GM23248 (cell line): ENCODE data around the gene ARNT2. TPM values are rescaled to one million over a fixed set of nuclear protein-coding genes. Genes with fewer than 3 reads are reported as not detected.

Source experiments
- DNase-seq: peaks from one replicate; pipeline ENCODE4 v3.0.0-alpha.2; 2015
- H2AFZ ChIP-seq: fragments of 200-600 bp; sonication (generic); 2 replicates; pipeline ENCODE4 v1.6.1; 2016; ENCODE audit warnings: antibody characterized with exemption
- H3F3A ChIP-seq: fragments of 200-600 bp; sonication (generic); 2 replicates; pipeline ENCODE4 v1.6.1; 2016; ENCODE audit warnings: mild to moderate bottlenecking, antibody characterized with exemption, mixed run types; ENCODE audit not compliant: insufficient read depth
- H3K27ac ChIP-seq: fragments of 200-600 bp; sonication (generic); 2 replicates; pipeline ENCODE4 v1.5.1; 2016; ENCODE audit warnings: mild to moderate bottlenecking
- H3K27me3 ChIP-seq: fragments of 200-600 bp; sonication (generic); replicated peaks from 2 replicates; pipeline ENCODE4 v1.6.1; 2016; ENCODE audit warnings: mild to moderate bottlenecking; ENCODE audit not compliant: insufficient read depth
- H3K36me3 ChIP-seq: fragments of 200-600 bp; sonication (generic); 2 replicates; pipeline ENCODE4 v1.6.1; 2016; ENCODE audit warnings: low read depth, mild to moderate bottlenecking
- H3K4me1 ChIP-seq: fragments of 200-600 bp; sonication (generic); 2 replicates; pipeline ENCODE4 v1.6.1; 2016; ENCODE audit warnings: mild to moderate bottlenecking; ENCODE audit not compliant: insufficient read depth
- H3K4me2 ChIP-seq: fragments of 200-600 bp; sonication (generic); one replicate; pipeline ENCODE4 v1.6.1; 2016; ENCODE audit warnings: mild to moderate bottlenecking; ENCODE audit not compliant: unreplicated experiment
- H3K4me3 ChIP-seq: fragments of 200-600 bp; sonication (generic); 2 replicates; pipeline ENCODE4 v1.5.1; 2016; ENCODE audit warnings: mild to moderate bottlenecking
- H3K79me2 ChIP-seq: fragments of 200-600 bp; sonication (generic); 2 replicates; pipeline ENCODE4 v1.6.1; 2016; ENCODE audit warnings: mild to moderate bottlenecking; ENCODE audit not compliant: insufficient read depth
- H3K9ac ChIP-seq: fragments of 200-600 bp; sonication (generic); 2 replicates; pipeline ENCODE4 v1.6.1; 2016; ENCODE audit warnings: mild to moderate bottlenecking
- H3K9me2 ChIP-seq: fragments of 200-600 bp; sonication (generic); 2 replicates; pipeline ENCODE4 v1.6.1; 2016; ENCODE audit warnings: mixed run types, mild to moderate bottlenecking, moderate library complexity; ENCODE audit not compliant: insufficient read depth
- H3K9me3 ChIP-seq: fragments of 200-600 bp; sonication (generic); one replicate; pipeline ENCODE4 v1.6.1; 2017; ENCODE audit warnings: low read depth
- H4K20me1 ChIP-seq: fragments of 200-600 bp; sonication (generic); 2 replicates; pipeline ENCODE4 v1.6.0; 2016; ENCODE audit not compliant: insufficient read depth
- EZH2 ChIP-seq: fragments of 200-600 bp; sonication (generic); IDR thresholded peaks from 2 replicates; pipeline ENCODE4 v1.6.1; 2018; ENCODE audit warnings: antibody characterized with exemption, mild to moderate bottlenecking; ENCODE audit not compliant: insufficient read depth, poor library complexity, severe bottlenecking
- EZH2phosphoT487 ChIP-seq: fragments of 200-600 bp; sonication (generic); IDR thresholded peaks from 2 replicates; pipeline ENCODE4 v1.6.1; 2018; ENCODE audit warnings: antibody characterized with exemption, moderate library complexity, mild to moderate bottlenecking, low read depth; ENCODE audit not compliant: insufficient read depth
- WGBS, 2 experiments: methylation state at CpG; one replicate each; pipeline ENCODE4 v1.1.6; 2015 to 2017; ENCODE audit warnings: low lambda C conversion rate in 2 of 2, low coverage in 1 of 2; ENCODE audit errors: missing lambda C conversion rate in 2 of 2; 5-methylcytosine and 5-hydroxymethylcytosine counted together
- in situ Hi-C: fragments of 300-500 bp; cut with MboI; formaldehyde crosslinking; loops from 2 replicates; pipeline ENCODE4 v1.15.0; 2020
- polyA plus RNA-seq: library from polyadenylated mRNA; unstranded; fragments of >200 nt; fragmentation: Nextera tagmentation; extraction: Ambion mirVana; gene quantifications from 2 replicates; pipeline ENCODE4 v1.2.1, GENCODE V29; 2016
- total RNA-seq: library from RNA; depleted of rRNA; stranded (reverse); fragments of >200 nt; shearing (Covaris generic); gene quantifications from 2 replicates; pipeline ENCODE4 v1.2.3, GENCODE V29; 2014

ARNT2 gene
- total and polyA plus RNA-seq, 2 experiments from 2014 or later: 9.3 to 23.5 TPM

DNA sequence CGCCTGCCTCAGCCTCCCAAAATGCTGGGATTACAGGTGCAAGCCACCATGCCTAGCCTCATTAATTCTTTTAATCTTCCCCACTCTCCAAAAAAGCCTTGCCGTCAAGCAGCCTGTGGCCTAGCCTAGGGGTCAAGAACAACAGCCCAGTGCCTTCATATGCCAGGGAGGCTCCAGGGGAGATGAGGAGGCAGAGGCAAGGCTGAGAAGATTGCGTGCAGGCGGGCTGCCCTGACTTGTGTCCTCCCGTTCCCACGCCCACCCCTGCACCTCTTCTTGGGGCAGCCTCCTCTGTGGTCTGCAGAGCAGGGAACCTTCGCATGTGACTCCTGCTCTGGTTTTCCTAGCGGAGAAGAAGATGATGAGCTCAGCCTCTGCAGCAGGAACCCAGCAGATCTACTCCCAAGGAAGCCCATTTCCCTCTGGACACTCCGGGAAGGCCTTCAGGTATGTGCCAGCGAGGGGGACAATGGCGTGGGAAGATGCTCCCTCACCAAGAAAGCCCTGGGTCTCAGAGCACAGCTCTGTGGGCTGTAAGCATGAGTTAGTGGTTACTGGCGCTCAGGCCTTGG lies 172.4 kb downstream of the ARNT2 start:
- H3K4me3 ChIP-seq: no peak overlapping the region
- no peak overlapping the region for H3K9ac ChIP-seq
- no peak overlapping the region for H3K27ac ChIP-seq
- H2AFZ ChIP-seq: no peak overlapping the region
- H3K4me2 ChIP-seq: no peak overlapping the region
- no peaks in the 10 kb centered on the region for H3K9me3 ChIP-seq
- 96 to 98% methylated on average over 12 of the region's 12 CpGs for WGBS, 2 experiments
- no peaks in the 10 kb centered on the region for H4K20me1 ChIP-seq
- no peak for DNase-seq
- H3K4me1 ChIP-seq: peaks cover 3% of the 10 kb centered on the region; the same call in 1 of the 2 replicates
- in situ Hi-C loops: no loop called here
- H3F3A ChIP-seq: peaks cover 5% of the 10 kb centered on the region; the same call in 1 of the 2 replicates
- no peak for TF ChIP-seq EZH2
- no peak for TF ChIP-seq EZH2phosphoT487
- H3K36me3 ChIP-seq: peaks cover 11% of the 10 kb centered on the region
- H3K27me3 ChIP-seq: no peaks in the 10 kb centered on the region
- no peaks in the 10 kb centered on the region for H3K79me2 ChIP-seq
- H3K9me2 ChIP-seq: no peaks in the 10 kb centered on the region

DNA sequence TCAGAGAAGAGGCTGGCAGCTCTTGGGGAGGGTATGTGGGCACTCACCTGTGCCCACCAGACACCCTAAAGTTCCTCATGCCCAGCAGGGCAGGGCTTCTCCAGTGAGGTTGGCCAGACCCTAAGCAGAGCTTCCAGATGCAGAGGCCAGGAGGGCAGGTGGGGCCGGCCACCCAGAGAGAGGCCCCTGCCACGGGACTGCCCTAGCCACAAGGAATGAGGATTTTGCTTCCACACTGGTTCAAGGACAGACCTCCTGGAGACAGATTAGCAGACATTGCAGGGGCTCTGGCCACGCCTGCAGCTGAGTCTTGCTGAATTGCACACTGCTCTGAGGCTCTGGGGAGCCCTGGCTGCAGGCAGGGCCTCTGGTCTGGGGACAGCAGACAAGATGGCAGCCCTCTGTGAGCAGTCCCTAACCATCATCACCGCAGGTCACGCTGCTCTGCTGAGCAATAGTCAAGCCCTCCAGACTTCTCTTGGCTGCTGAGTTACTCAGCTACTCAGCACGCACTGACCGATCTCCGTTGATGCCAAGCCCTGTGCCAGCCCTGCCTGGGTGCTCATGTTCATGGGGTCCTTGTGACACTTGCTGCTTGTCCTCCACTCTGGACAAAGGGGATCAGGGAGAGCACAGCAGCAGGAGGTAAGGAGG lies 173.5 kb downstream of the ARNT2 start:
- in situ Hi-C loops: no loop called here
- no peak overlapping the region for H3K4me2 ChIP-seq
- 92 to 98% methylated on average over 8 of the region's 8 CpGs for WGBS, 2 experiments
- DNase-seq: no peak
- H2AFZ ChIP-seq: no peak overlapping the region
- peaks cover 11% of the 10 kb centered on the region for H3K36me3 ChIP-seq
- H3K4me1 ChIP-seq: peaks cover 3% of the 10 kb centered on the region; the same call in 1 of the 2 replicates
- H3K79me2 ChIP-seq: no peaks in the 10 kb centered on the region
- no peaks in the 10 kb centered on the region for H3K9me3 ChIP-seq
- no peak overlapping the region for H3K9ac ChIP-seq
- H3K27ac ChIP-seq: no peak overlapping the region
- H3K9me2 ChIP-seq: no peaks in the 10 kb centered on the region
- no peak overlapping the region for H3K4me3 ChIP-seq
- no peaks in the 10 kb centered on the region for H3K27me3 ChIP-seq
- peaks cover 9% of the 10 kb centered on the region; the same call in 1 of the 2 replicates for H3F3A ChIP-seq
- H4K20me1 ChIP-seq: no peaks in the 10 kb centered on the region
- TF ChIP-seq EZH2 (no peak), EZH2phosphoT487 (no peak)

DNA sequence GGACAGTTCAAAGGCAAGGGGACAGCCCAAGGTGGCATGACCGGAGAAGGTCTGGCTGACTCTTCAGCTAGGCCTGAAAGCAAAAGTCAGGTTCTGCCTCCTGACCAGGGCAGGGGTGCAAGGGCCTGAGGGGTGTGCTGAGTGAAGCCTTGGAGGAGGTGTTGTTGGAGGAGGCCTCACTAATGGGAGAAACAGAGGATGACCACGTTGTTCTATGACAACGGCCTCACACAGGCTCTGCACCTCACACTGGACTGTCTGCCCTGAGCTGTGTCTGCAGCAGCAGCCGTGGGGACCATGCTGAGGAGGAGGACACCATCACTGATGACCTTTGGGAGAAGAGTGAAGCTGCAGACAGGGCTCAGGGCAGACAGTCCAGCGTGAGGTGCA lies 174.0 kb downstream of the ARNT2 start:
- Histone ChIP-seq H3K4me1 (peaks cover 3% of the 10 kb centered on the region; the same call in 1 of the 2 replicates), H4K20me1 (no peaks in the 10 kb centered on the region)

DNA sequence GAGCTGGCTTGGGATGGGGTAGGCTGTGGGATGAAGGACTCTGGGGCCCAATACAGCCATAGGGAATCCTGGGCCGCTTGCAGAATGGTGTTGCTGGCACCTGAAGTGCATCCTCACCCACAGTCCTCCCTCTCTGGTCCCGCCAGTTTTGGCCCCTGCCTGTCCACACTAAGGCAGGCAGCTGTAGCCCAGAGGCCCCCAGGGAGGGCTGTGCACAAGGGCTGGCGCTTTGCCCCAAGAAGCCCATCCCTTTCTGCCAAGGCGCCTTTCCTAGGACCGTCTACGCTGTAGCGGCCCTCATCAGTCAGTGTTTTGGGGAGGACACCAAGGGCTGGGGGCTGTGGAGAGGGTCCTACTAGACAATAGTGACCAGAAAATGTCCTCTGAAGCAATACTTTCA lies 174.7 kb downstream of the ARNT2 start:
- no peaks in the 10 kb centered on the region for H3K9me3 ChIP-seq
- no peak overlapping the region for H3K4me3 ChIP-seq
- in situ Hi-C loops: no loop called here
- H3F3A ChIP-seq: peaks cover 9% of the 10 kb centered on the region; the same call in 1 of the 2 replicates
- H3K36me3 ChIP-seq: peaks cover 8% of the 10 kb centered on the region
- no peak overlapping the region for H3K27ac ChIP-seq
- H2AFZ ChIP-seq: no peak overlapping the region
- WGBS, 2 experiments: 96 to 98% methylated on average over 7 of the region's 7 CpGs
- no peaks in the 10 kb centered on the region for H4K20me1 ChIP-seq
- no peaks in the 10 kb centered on the region for H3K27me3 ChIP-seq
- TF ChIP-seq EZH2phosphoT487 (no peak), EZH2 (no peak)
- no peaks in the 10 kb centered on the region for H3K79me2 ChIP-seq
- no peak for DNase-seq
- H3K9ac ChIP-seq: no peak overlapping the region
- peaks cover 3% of the 10 kb centered on the region; the same call in 1 of the 2 replicates for H3K4me1 ChIP-seq
- H3K4me2 ChIP-seq: no peak overlapping the region
- no peaks in the 10 kb centered on the region for H3K9me2 ChIP-seq

More for the DNA sequence above, 174.0 kb downstream of the ARNT2 start:
- no peak overlapping the region for H3K9ac ChIP-seq
- DNase-seq: no peak
- WGBS, 2 experiments: 91 to 95% methylated on average over 5 of the region's 5 CpGs
- peaks cover 9% of the 10 kb centered on the region; the same call in 1 of the 2 replicates for H3F3A ChIP-seq
- H3K9me3 ChIP-seq: no peaks in the 10 kb centered on the region
- no peak overlapping the region for H3K4me2 ChIP-seq
- TF ChIP-seq EZH2phosphoT487: no peak
- no peak for TF ChIP-seq EZH2
- in situ Hi-C loops: no loop called here
- H3K9me2 ChIP-seq: no peaks in the 10 kb centered on the region
- no peak overlapping the region for H3K4me3 ChIP-seq
- no peaks in the 10 kb centered on the region for H3K79me2 ChIP-seq
- no peak overlapping the region for H3K27ac ChIP-seq
- H3K27me3 ChIP-seq: no peaks in the 10 kb centered on the region
- H3K36me3 ChIP-seq: peaks cover 11% of the 10 kb centered on the region
- H2AFZ ChIP-seq: no peak overlapping the region
